Fibroblast of pulmonary artery (primary cell): Measurements from ENCODE around the gene VTI1A.

Source experiments
- DNase-seq: peaks from one replicate; pipeline ENCODE4 v3.0.0-alpha.2; 2010; ENCODE audit warnings: low read depth
- H3K4me3 ChIP-seq: replicated peaks from 2 replicates; pipeline ENCODE4 v1.5.1; 2011; ENCODE audit warnings: low read depth, mild to moderate bottlenecking, control low read depth, low read length, moderate library complexity
- CTCF ChIP-seq: IDR thresholded peaks from 2 replicates; pipeline ENCODE4 v1.5.1; 2011; ENCODE audit warnings: mild to moderate bottlenecking, control low read depth, low read length, inconsistent platforms; ENCODE audit errors: missing control alignments

Gene VTI1A

GRCh38 chr10:112758961-112759360 lies 311.9 kb downstream of the VTI1A start:
- DNase-seq: no peak

GRCh38 chr10:112759496-112759895 lies 312.5 kb downstream of the VTI1A start:
- no peak for DNase-seq
- TF ChIP-seq CTCF: no peak
- no peak overlapping the region for H3K4me3 ChIP-seq

More at GRCh38 chr10:112758961-112759360, 311.9 kb downstream of the VTI1A start:
- H3K4me3 ChIP-seq: no peak overlapping the region
- TF ChIP-seq CTCF: no peak

- TF ChIP-seq CTCF: no peak
- no peak for DNase-seq
- H3K4me3 ChIP-seq: no peak overlapping the region
Observed at GRCh38 chr10:112761256-112761655, 314.2 kb downstream of the VTI1A start.

GRCh38 chr10:112763916-112764520 lies 317.0 kb downstream of the VTI1A start:
- TF ChIP-seq CTCF: no peak
- no peak for DNase-seq
- H3K4me3 ChIP-seq: no peak overlapping the region

GRCh38 chr10:112765717-112766235 lies 318.8 kb downstream of the VTI1A start:
- no peak for DNase-seq
- H3K4me3 ChIP-seq: no peak overlapping the region
- no peak for TF ChIP-seq CTCF

GRCh38 chr10:112766636-112767035 lies 319.6 kb downstream of the VTI1A start:
- H3K4me3 ChIP-seq: no peak overlapping the region
- DNase-seq: no peak
- TF ChIP-seq CTCF: no peak

GRCh38 chr10:112767156-112767555 lies 320.1 kb downstream of the VTI1A start:
- TF ChIP-seq CTCF: no peak
- no peak overlapping the region for H3K4me3 ChIP-seq

More at GRCh38 chr10:112767156-112767555, 320.1 kb downstream of the VTI1A start:
- DNase-seq: no peak
